ENCODE measurements around the gene SOCS2.

The SOCS2 gene

DNA sequence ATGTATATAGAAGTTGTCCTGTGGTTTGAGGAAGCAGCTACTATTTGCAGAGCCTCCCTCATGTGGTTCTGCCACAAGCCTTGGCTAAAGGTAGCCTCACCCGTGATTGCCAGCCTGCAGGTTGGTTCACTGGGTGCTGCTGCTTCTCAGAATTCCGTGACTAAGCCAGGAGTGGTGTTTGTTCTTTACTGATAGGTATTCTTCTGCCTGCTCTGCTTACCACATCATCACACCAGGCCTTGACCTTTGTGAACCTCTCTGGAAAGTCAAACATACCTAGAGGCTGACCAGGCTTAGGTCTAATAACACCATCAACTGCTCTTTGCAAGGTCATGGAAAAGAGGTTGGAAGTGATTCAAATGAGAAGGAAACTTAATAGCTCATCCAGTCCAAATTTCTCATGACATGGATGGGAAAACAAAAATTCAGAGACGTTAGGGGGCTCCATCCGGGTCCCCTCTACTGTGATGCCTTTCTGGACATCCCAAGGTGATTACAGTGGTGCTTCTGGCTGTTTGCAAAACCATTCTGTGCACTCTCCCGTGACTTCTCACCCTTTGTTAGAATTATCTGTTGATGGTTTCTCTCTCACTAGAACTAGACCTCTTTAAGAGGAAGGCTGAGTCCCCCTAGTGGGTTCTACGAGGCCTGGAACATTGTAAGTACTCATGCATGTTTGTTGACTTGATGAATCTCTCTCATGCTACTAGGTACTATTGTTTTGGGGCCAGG, 8.5 kb upstream of the SOCS2 start:
- no peaks in the 10 kb centered on the region for H3K36me3 ChIP-seq (ENCODE audit: insufficient read depth, low read length)
- H3K9me2 ChIP-seq (ENCODE audit: low read depth, low read length) = no peaks in the 10 kb centered on the region
- no peaks in the 10 kb centered on the region for H3K4me1 ChIP-seq (ENCODE audit: insufficient read depth, low read length, severe bottlenecking)
- H3K9ac ChIP-seq (ENCODE audit: low read length) = no peak overlapping the region
- H4K20me1 ChIP-seq (ENCODE audit: insufficient read depth, low read length) = no peaks in the 10 kb centered on the region
- H2AFZ ChIP-seq (ENCODE audit: low read length) = no peak overlapping the region
- H3K79me2 ChIP-seq (ENCODE audit: insufficient read depth, low read length) = no peaks in the 10 kb centered on the region
- H3K27me3 ChIP-seq (ENCODE audit: insufficient read depth, low read length) = 0 out of 2 replicates have a peak, but pooled peaks cover 4% of the 10 kb centered on the region
- H3K4me2 ChIP-seq (ENCODE audit: low read length) = no peak overlapping the region
- TF ChIP-seq, protein P1, sequence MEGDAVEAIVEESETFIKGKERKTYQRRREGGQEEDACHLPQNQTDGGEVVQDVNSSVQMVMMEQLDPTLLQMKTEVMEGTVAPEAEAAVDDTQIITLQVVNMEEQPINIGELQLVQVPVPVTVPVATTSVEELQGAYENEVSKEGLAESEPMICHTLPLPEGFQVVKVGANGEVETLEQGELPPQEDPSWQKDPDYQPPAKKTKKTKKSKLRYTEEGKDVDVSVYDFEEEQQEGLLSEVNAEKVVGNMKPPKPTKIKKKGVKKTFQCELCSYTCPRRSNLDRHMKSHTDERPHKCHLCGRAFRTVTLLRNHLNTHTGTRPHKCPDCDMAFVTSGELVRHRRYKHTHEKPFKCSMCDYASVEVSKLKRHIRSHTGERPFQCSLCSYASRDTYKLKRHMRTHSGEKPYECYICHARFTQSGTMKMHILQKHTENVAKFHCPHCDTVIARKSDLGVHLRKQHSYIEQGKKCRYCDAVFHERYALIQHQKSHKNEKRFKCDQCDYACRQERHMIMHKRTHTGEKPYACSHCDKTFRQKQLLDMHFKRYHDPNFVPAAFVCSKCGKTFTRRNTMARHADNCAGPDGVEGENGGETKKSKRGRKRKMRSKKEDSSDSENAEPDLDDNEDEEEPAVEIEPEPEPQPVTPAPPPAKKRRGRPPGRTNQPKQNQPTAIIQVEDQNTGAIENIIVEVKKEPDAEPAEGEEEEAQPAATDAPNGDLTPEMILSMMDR (IDR thresholded peaks at IDR 0.05; ENCODE audit: low read length) = peak; percentile 18; the same call in 1 of the 2 replicates
- no peak for TF ChIP-seq EZH2 (IDR thresholded peaks at IDR 0.05; ENCODE audit: borderline replicate concordance, low read length)
- no peak overlapping the region for H3K27ac ChIP-seq (ENCODE audit: low read depth, low read length, poor library complexity, severe bottlenecking)
- no peak overlapping the region for H3K4me3 ChIP-seq (ENCODE audit: low read depth, low read length, poor library complexity, severe bottlenecking)
- no peaks in the 10 kb centered on the region for H3K9me3 ChIP-seq (ENCODE audit: low read length)
- H3F3A ChIP-seq (ENCODE audit: insufficient read depth, low read length) = no peaks in the 10 kb centered on the region

DNA sequence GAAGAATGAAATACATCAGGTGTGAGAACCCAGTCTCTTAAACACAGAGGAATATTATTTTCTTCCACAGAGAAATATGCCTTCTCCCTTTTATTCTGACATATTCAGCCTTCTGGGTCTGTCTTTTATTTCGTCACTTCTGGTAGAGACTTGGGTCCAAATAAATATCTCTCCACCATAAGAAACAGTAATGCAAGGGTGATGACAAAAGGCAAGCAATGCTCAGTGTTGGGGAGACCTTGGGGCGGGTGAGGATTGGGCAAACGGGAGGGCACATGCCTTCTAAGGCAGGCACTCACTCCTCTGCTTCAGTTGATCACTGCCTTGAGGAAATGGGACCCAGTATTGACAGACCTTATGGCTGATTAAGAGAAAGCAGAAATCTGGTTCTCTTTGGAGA, 6.7 kb upstream of the SOCS2 start:
- Histone ChIP-seq H3K9me2 (ENCODE audit: low read depth, low read length) (no peaks in the 10 kb centered on the region), H3K27me3 (ENCODE audit: insufficient read depth, low read length) (0 out of 2 replicates have a peak, but pooled peaks cover 4% of the 10 kb centered on the region), H3K9me3 (ENCODE audit: low read length) (no peaks in the 10 kb centered on the region), H2AFZ (ENCODE audit: low read length) (no peak overlapping the region), H3K4me1 (ENCODE audit: insufficient read depth, low read length, severe bottlenecking) (peaks cover 12% of the 10 kb centered on the region), H3K4me3 (ENCODE audit: low read depth, low read length, poor library complexity, severe bottlenecking) (no peak overlapping the region), H3K79me2 (ENCODE audit: insufficient read depth, low read length) (no peaks in the 10 kb centered on the region), H3F3A (ENCODE audit: insufficient read depth, low read length) (no peaks in the 10 kb centered on the region), H3K36me3 (ENCODE audit: insufficient read depth, low read length) (no peaks in the 10 kb centered on the region), H3K9ac (ENCODE audit: low read length) (no peak overlapping the region), H4K20me1 (ENCODE audit: insufficient read depth, low read length) (no peaks in the 10 kb centered on the region), H3K4me2 (ENCODE audit: low read length) (no peak overlapping the region), H3K27ac (ENCODE audit: low read depth, low read length, poor library complexity, severe bottlenecking) (no peak overlapping the region)
- TF ChIP-seq, protein P1 (IDR thresholded peaks at IDR 0.05; ENCODE audit: low read length) = no peak
- no peak for TF ChIP-seq EZH2 (IDR thresholded peaks at IDR 0.05; ENCODE audit: borderline replicate concordance, low read length)

DNA sequence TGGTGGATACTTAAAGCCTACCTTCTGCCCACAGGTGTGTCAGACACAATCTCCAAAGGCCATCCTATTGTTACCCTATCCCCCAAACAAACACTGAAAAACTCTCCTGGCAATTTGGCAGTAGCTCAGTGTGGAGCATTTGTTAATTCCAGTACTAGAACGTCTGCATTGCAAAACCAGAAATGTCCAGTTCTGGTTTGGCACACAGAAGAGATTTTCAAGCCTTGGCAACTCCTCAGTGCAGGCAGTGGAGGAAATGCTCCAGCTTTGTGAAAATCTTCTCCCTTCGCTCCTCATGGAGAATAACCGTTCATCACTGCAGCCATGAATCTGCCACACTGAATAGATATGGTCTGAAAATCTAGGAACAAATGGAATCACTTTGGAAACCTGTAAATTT, 5.3 kb upstream of the SOCS2 start:
- Histone ChIP-seq H3K9ac (ENCODE audit: low read length) (no peak overlapping the region), H3K4me2 (ENCODE audit: low read length) (no peak overlapping the region), H3K4me1 (ENCODE audit: insufficient read depth, low read length, severe bottlenecking) (peaks cover 19% of the 10 kb centered on the region), H3K27me3 (ENCODE audit: insufficient read depth, low read length) (0 out of 2 replicates have a peak, but pooled peaks cover 4% of the 10 kb centered on the region), H3K9me2 (ENCODE audit: low read depth, low read length) (no peaks in the 10 kb centered on the region), H3F3A (ENCODE audit: insufficient read depth, low read length) (no peaks in the 10 kb centered on the region), H3K36me3 (ENCODE audit: insufficient read depth, low read length) (no peaks in the 10 kb centered on the region), H2AFZ (ENCODE audit: low read length) (no peak overlapping the region), H3K27ac (ENCODE audit: low read depth, low read length, poor library complexity, severe bottlenecking) (no peak overlapping the region), H3K9me3 (ENCODE audit: low read length) (no peaks in the 10 kb centered on the region), H3K4me3 (ENCODE audit: low read depth, low read length, poor library complexity, severe bottlenecking) (no peak overlapping the region), H3K79me2 (ENCODE audit: insufficient read depth, low read length) (no peaks in the 10 kb centered on the region), H4K20me1 (ENCODE audit: insufficient read depth, low read length) (no peaks in the 10 kb centered on the region)
- TF ChIP-seq, protein P1 (IDR thresholded peaks at IDR 0.05; ENCODE audit: low read length) = no peak
- TF ChIP-seq EZH2 (IDR thresholded peaks at IDR 0.05; ENCODE audit: borderline replicate concordance, low read length) = no peak
